ENCODE results near the gene NFIC.
A peak's percentile ranks its signal among the peaks of the same experiment; 100 is the strongest.
"Not testable (repeated sequence)": the region's sequence is repeated elsewhere in the genome, so short reads cannot be mapped to it uniquely, and the experiment has no call there.

The NFIC gene

GRCh38 chr19:3506384-3507340, 140.3 kb downstream of the NFIC start:
- H3K4me3 ChIP-seq (ENCODE audit: low read depth, low read length): peak overlapping the region; percentile 87
- no peak for DNase-seq (ENCODE audit: low read depth)
- in situ Hi-C loops (cut with HindIII; ENCODE audit: low sequenced_read_pairs): no loop called here
- no peak for TF ChIP-seq CTCF (IDR thresholded peaks at IDR 0.05; ENCODE audit: low read depth, low read length, missing control alignments)

GRCh38 chr19:3507371-3508120, 141.2 kb downstream of the NFIC start:
- in situ Hi-C loops (cut with HindIII; ENCODE audit: low sequenced_read_pairs): no loop called here

GRCh38 chr19:3508121-3508661, 141.8 kb downstream of the NFIC start:
- in situ Hi-C loops (cut with HindIII; ENCODE audit: low sequenced_read_pairs): not testable (repeated sequence)

More at GRCh38 chr19:3507371-3508120, 141.2 kb downstream of the NFIC start:
- TF ChIP-seq CTCF (IDR thresholded peaks at IDR 0.05; ENCODE audit: low read depth, low read length, missing control alignments): no peak
- peak overlapping the region; percentile 87 for H3K4me3 ChIP-seq (ENCODE audit: low read depth, low read length)
- no peak for DNase-seq (ENCODE audit: low read depth)

GRCh38 chr19:3508771-3509535, 142.6 kb downstream of the NFIC start:
- no peak for TF ChIP-seq CTCF (IDR thresholded peaks at IDR 0.05; ENCODE audit: low read depth, low read length, missing control alignments)
- in situ Hi-C loops (cut with HindIII; ENCODE audit: low sequenced_read_pairs): no loop called here
- no peak overlapping the region for H3K4me3 ChIP-seq (ENCODE audit: low read depth, low read length)
- no peak for DNase-seq (ENCODE audit: low read depth)

More at GRCh38 chr19:3508121-3508661, 141.8 kb downstream of the NFIC start:
- DNase-seq (ENCODE audit: low read depth): not testable (repeated sequence)
- H3K4me3 ChIP-seq (ENCODE audit: low read depth, low read length): peak overlapping the region; percentile 87

GRCh38 chr19:3509566-3509989, 143.2 kb downstream of the NFIC start:
- in situ Hi-C loops (cut with HindIII; ENCODE audit: low sequenced_read_pairs): no loop called here
- TF ChIP-seq CTCF (IDR thresholded peaks at IDR 0.05; ENCODE audit: low read depth, low read length, missing control alignments): no peak
- H3K4me3 ChIP-seq (ENCODE audit: low read depth, low read length): no peak overlapping the region
- DNase-seq (ENCODE audit: low read depth): no peak

DNA sequence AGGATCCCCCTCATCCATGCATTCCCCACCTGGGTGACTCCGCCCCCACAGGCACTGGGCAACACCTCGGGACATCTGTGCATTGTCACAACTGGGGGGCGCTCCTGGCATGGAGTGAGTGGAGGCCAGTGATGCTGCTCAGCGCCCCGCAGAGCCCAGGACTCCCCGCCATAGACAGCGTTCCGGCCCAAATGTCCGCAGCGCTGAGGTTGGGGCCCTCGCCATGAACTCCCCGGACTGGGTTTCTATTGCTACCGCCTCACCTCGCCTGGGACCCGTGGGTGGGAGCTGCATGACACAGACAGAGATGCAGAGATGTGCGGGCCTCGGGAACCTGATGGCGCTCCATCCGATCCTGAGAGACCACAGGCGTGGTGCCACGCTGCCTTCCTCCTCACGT, 144.3 kb downstream of the NFIC start:
- no peak for DNase-seq (ENCODE audit: low read depth)
- no peak for TF ChIP-seq CTCF (IDR thresholded peaks at IDR 0.05; ENCODE audit: low read depth, low read length, missing control alignments)
- in situ Hi-C loops (cut with HindIII; ENCODE audit: low sequenced_read_pairs): no loop called here
- no peak overlapping the region for H3K4me3 ChIP-seq (ENCODE audit: low read depth, low read length)

All from astrocyte of the cerebellum (primary cell).